ENCODE data around the gene NMD3.

DNA sequence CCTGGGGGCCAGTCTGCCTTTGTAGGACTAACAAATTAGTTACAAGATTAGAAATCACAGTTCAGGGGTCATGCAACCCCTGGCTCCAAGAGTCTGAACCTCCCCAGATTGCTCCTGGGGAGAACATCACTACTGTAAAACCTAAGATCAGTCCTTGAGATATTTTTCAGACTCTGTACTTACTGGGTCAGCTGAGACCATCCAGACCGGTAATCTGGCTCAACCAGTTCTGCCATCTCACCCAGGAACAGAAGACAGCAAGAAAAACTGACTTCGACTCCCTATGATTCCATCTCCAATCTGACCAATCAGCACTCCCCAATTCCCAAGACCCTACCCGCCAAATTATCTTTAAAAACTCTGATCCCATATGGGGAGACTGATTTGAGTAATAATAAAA lies 47.5 kb downstream of the NMD3 start:
- TF ChIP-seq, protein P1, sequence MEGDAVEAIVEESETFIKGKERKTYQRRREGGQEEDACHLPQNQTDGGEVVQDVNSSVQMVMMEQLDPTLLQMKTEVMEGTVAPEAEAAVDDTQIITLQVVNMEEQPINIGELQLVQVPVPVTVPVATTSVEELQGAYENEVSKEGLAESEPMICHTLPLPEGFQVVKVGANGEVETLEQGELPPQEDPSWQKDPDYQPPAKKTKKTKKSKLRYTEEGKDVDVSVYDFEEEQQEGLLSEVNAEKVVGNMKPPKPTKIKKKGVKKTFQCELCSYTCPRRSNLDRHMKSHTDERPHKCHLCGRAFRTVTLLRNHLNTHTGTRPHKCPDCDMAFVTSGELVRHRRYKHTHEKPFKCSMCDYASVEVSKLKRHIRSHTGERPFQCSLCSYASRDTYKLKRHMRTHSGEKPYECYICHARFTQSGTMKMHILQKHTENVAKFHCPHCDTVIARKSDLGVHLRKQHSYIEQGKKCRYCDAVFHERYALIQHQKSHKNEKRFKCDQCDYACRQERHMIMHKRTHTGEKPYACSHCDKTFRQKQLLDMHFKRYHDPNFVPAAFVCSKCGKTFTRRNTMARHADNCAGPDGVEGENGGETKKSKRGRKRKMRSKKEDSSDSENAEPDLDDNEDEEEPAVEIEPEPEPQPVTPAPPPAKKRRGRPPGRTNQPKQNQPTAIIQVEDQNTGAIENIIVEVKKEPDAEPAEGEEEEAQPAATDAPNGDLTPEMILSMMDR (IDR thresholded peaks at IDR 0.05), result no peak
- TF ChIP-seq ZFX (IDR thresholded peaks at IDR 0.05; ENCODE audit: borderline replicate concordance), result no peak

Data from 22Rv1 (cell line).